ENCODE results near the gene FLT4. TPM values are rescaled to one million over a fixed set of nuclear protein-coding genes. Genes with fewer than 3 reads are reported as not detected.

Gene FLT4
- total and polyA plus RNA-seq, 5 donors from 2014 or later = 1.2 to 4.0 (median 2.4) TPM

DNA sequence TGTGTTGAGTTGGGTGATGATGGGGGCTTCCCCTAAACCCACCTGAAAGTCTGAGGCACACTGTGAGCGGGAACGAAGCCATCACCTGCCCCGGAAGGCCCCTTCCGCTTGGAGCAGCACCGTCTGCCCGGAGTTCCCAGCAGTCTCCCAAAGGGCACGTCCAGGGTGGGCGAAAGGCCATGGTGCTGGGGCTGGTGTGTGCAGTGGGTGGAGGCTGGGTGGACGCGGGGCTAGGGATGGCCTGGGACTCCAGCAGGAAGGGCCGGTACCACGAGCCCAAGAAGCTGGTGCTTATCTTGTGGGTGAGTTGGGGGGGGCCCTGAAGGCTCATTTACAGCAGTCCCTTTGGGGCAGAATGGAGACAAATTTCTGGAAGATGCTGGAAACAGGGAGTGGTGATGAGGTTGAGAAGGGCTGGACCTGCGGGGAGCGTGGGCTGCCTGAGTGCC is 4.6 kb downstream of the FLT4 start:
- H3K27ac Mint-ChIP-seq = no peak overlapping the region
- Histone ChIP-seq H3K4me3 (ENCODE audit: low read depth, low read length) (no peak overlapping the region), H3K27me3 (ENCODE audit: control insufficient read depth, insufficient read depth, low read length) (no peaks in the 10 kb centered on the region), H3K36me3 (ENCODE audit: control insufficient read depth, insufficient read depth, low read length) (no peaks in the 10 kb centered on the region), H3K27ac (ENCODE audit: insufficient read depth, low read length, poor library complexity, severe bottlenecking) (no peak overlapping the region), H3K9me3 (ENCODE audit: control insufficient read depth in 2 of 2, low read length in 2 of 2) (no peaks in the 10 kb centered on the region), H3K4me1 (ENCODE audit: control insufficient read depth, insufficient read depth, low read length, poor library complexity, severe bottlenecking) (no peaks in the 10 kb centered on the region)
- no peak for ATAC-seq (ENCODE audit: low read depth in 2 of 2)
- H3K36me3 Mint-ChIP-seq = no peaks in the 10 kb centered on the region
- peaks cover 0 to 2% (median 0%) of the 10 kb centered on the region in 7 donors for H3K9me3 Mint-ChIP-seq
- peaks cover 0 to 24% (median under 1%) of the 10 kb centered on the region in 4 donors for H3K4me1 Mint-ChIP-seq
- peaks cover 24% of the 10 kb centered on the region for H3K27me3 Mint-ChIP-seq
- H3K4me3 Mint-ChIP-seq = no peak overlapping the region
- DNase-seq = no peak

DNA sequence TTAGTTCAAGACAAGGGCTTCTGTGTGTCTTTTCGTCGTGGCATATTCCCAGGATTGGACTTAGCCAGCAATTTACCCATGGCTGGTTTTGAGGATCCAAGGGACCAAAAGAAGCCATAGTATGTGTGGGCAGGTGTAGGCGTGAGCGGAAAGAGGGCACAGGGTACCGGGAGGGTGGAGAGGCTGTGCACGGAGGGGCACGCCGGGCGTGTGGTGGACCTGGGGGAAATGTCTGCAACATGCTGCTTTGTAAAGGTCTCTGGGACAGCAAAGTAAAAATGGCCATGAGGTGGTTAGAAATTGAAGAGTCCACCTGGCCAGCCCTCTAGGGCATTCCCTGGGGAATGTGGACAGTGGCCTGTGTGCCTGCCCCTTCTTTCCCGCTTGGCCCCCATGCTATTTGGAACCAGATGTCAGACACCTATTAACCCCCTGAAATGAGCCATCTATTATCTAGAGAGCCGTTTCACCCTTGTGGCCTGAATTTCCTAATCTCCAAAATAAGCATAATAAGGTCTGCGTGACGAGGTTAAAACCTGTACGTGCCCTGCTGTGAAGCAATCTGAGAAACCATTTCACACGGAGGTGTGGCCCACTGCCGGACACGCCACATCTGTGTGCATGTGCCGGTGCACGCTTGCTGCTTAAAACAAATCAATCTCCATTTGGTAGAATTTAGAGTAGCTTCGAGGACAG is 5.1 kb downstream of the FLT4 start:
- DNase-seq = no peak

GRCh38 chr5:180643191-180643851 is 6.1 kb downstream of the FLT4 start:
- no peak overlapping the region for H3K4me3 ChIP-seq (ENCODE audit: low read depth, low read length)
- no peaks in the 10 kb centered on the region for H3K4me1 ChIP-seq (ENCODE audit: control insufficient read depth, insufficient read depth, low read length, poor library complexity, severe bottlenecking)
- no peaks in the 10 kb centered on the region for H3K9me3 ChIP-seq (ENCODE audit: control insufficient read depth in 2 of 2, low read length in 2 of 2)
- ATAC-seq (ENCODE audit: low read depth in 2 of 2) (no peak), DNase-seq (no peak)
- H3K4me1 Mint-ChIP-seq = peaks cover 0 to 21% (median 4%) of the 10 kb centered on the region in 4 donors
- peaks cover 0 to 2% (median 0%) of the 10 kb centered on the region in 7 donors for H3K9me3 Mint-ChIP-seq
- H3K27ac Mint-ChIP-seq = no peak overlapping the region
- H3K27me3 Mint-ChIP-seq = peaks cover 17% of the 10 kb centered on the region
- no peak overlapping the region for H3K4me3 Mint-ChIP-seq
- H3K27me3 ChIP-seq (ENCODE audit: control insufficient read depth, insufficient read depth, low read length) = no peaks in the 10 kb centered on the region
- no peaks in the 10 kb centered on the region for H3K36me3 ChIP-seq (ENCODE audit: control insufficient read depth, insufficient read depth, low read length)
- H3K27ac ChIP-seq (ENCODE audit: insufficient read depth, low read length, poor library complexity, severe bottlenecking) = no peak overlapping the region
- H3K36me3 Mint-ChIP-seq = peaks cover 3% of the 10 kb centered on the region

More for the DNA sequence above, 5.1 kb downstream of the FLT4 start:
- Histone ChIP-seq H3K36me3 (ENCODE audit: control insufficient read depth, insufficient read depth, low read length) (no peaks in the 10 kb centered on the region), H3K4me3 (ENCODE audit: low read depth, low read length) (no peak overlapping the region), H3K27me3 (ENCODE audit: control insufficient read depth, insufficient read depth, low read length) (no peaks in the 10 kb centered on the region), H3K9me3 (ENCODE audit: control insufficient read depth in 2 of 2, low read length in 2 of 2) (no peaks in the 10 kb centered on the region), H3K4me1 (ENCODE audit: control insufficient read depth, insufficient read depth, low read length, poor library complexity, severe bottlenecking) (no peaks in the 10 kb centered on the region), H3K27ac (ENCODE audit: insufficient read depth, low read length, poor library complexity, severe bottlenecking) (no peak overlapping the region)
- Mint-ChIP-seq H3K9me3 (peaks cover 0 to 2% (median 0%) of the 10 kb centered on the region in 7 donors), H3K4me3 (peak overlapping the region in 1 of 4 donors; percentile 15), H3K27me3 (peaks cover 21% of the 10 kb centered on the region), H3K27ac (peak overlapping the region in 1 of 3 donors; percentile 82), H3K36me3 (peaks cover 2% of the 10 kb centered on the region), H3K4me1 (peaks cover 0 to 25% (median 0%) of the 10 kb centered on the region in 4 donors)
- no peak for ATAC-seq (ENCODE audit: low read depth in 2 of 2)

- peaks cover 12% of the 10 kb centered on the region for H3K27me3 Mint-ChIP-seq
- Histone ChIP-seq H3K36me3 (ENCODE audit: control insufficient read depth, insufficient read depth, low read length) (no peaks in the 10 kb centered on the region), H3K27me3 (ENCODE audit: control insufficient read depth, insufficient read depth, low read length) (no peaks in the 10 kb centered on the region), H3K4me1 (ENCODE audit: control insufficient read depth, insufficient read depth, low read length, poor library complexity, severe bottlenecking) (no peaks in the 10 kb centered on the region), H3K4me3 (ENCODE audit: low read depth, low read length) (no peak overlapping the region), H3K27ac (ENCODE audit: insufficient read depth, low read length, poor library complexity, severe bottlenecking) (no peak overlapping the region), H3K9me3 (ENCODE audit: control insufficient read depth in 2 of 2, low read length in 2 of 2) (no peaks in the 10 kb centered on the region)
- DNase-seq (no peak), ATAC-seq (ENCODE audit: low read depth in 2 of 2) (no peak)
- no peak overlapping the region for H3K4me3 Mint-ChIP-seq
- H3K36me3 Mint-ChIP-seq = peaks cover 3% of the 10 kb centered on the region
- H3K9me3 Mint-ChIP-seq = peaks cover 0 to 2% (median 0%) of the 10 kb centered on the region in 7 donors
- no peak overlapping the region for H3K27ac Mint-ChIP-seq
- peaks cover 0 to 18% (median 4%) of the 10 kb centered on the region in 4 donors for H3K4me1 Mint-ChIP-seq
Observed at GRCh38 chr5:180642779-180643178, 6.6 kb downstream of the FLT4 start.

DNA sequence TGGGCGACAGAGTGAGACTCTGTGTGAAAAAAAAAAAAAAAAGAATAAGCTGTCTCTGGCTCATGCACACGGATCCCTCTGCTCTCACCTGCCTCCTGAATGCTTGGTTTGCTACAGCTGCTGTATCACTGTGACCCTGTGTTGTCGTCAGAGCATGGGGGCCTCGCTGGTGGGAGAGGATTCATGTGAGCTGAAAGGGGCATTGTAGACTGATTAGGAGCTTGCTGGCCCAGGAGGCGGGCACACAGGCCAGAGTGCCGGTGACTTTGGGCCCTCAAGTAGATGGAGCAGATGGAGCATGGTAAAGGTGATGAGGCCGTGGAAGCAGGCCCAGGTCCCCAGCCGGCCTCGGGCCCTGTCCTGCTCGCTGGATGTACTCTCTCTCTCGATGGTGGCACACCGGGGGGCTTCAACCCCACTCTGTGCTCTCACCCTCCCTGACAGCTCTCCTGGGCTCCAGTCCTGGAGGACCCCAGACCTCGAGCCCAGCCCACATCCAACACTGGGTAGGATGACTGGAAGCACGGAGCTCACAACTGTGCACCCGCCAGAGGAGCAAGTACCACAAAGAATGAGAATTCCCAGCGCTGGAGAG is 7.1 kb downstream of the FLT4 start:
- peaks cover 7% of the 10 kb centered on the region for H3K27me3 Mint-ChIP-seq
- H3K4me1 ChIP-seq (ENCODE audit: control insufficient read depth, insufficient read depth, low read length, poor library complexity, severe bottlenecking) = no peaks in the 10 kb centered on the region
- H3K9me3 ChIP-seq (ENCODE audit: control insufficient read depth in 2 of 2, low read length in 2 of 2) = no peaks in the 10 kb centered on the region
- no peak overlapping the region for H3K4me3 ChIP-seq (ENCODE audit: low read depth, low read length)
- no peak overlapping the region for H3K4me3 Mint-ChIP-seq
- no peaks in the 10 kb centered on the region for H3K27me3 ChIP-seq (ENCODE audit: control insufficient read depth, insufficient read depth, low read length)
- peaks cover 0 to 1% (median 0%) of the 10 kb centered on the region in 7 donors for H3K9me3 Mint-ChIP-seq
- H3K36me3 ChIP-seq (ENCODE audit: control insufficient read depth, insufficient read depth, low read length) = no peaks in the 10 kb centered on the region
- peaks cover 0 to 16% (median 4%) of the 10 kb centered on the region in 4 donors for H3K4me1 Mint-ChIP-seq
- ATAC-seq (ENCODE audit: low read depth in 2 of 2) = no peak
- no peak for DNase-seq
- H3K27ac ChIP-seq (ENCODE audit: insufficient read depth, low read length, poor library complexity, severe bottlenecking) = no peak overlapping the region
- no peak overlapping the region for H3K27ac Mint-ChIP-seq
- peaks cover 6% of the 10 kb centered on the region for H3K36me3 Mint-ChIP-seq

DNA sequence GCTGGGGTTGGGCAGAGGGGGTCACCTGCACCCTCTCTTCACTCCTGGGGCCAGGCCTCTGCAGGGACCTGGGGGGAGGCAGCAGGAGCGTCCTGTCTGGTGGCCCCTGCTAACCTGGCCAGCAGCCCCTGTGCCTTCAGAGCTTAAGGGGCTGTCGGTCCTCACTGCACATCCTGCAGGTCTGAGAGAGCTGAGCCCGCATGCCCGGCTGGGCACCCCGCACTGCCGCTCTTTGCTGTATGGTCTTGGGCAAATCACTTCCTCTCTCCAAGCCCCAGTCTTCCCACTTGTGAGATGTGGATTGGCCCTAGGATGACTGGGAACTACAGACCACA is 7.9 kb downstream of the FLT4 start:
- Mint-ChIP-seq H3K27ac (no peak overlapping the region), H3K4me3 (no peak overlapping the region), H3K27me3 (peaks cover 7% of the 10 kb centered on the region), H3K9me3 (peaks cover 0 to 1% (median 0%) of the 10 kb centered on the region in 7 donors), H3K36me3 (peaks cover 7% of the 10 kb centered on the region), H3K4me1 (peaks cover 0 to 15% (median 4%) of the 10 kb centered on the region in 4 donors)
- H3K36me3 ChIP-seq (ENCODE audit: control insufficient read depth, insufficient read depth, low read length) = no peaks in the 10 kb centered on the region
- DNase-seq (no peak), ATAC-seq (ENCODE audit: low read depth in 2 of 2) (no peak)
- no peak overlapping the region for H3K27ac ChIP-seq (ENCODE audit: insufficient read depth, low read length, poor library complexity, severe bottlenecking)
- no peaks in the 10 kb centered on the region for H3K9me3 ChIP-seq (ENCODE audit: control insufficient read depth in 2 of 2, low read length in 2 of 2)
- no peaks in the 10 kb centered on the region for H3K27me3 ChIP-seq (ENCODE audit: control insufficient read depth, insufficient read depth, low read length)
- no peaks in the 10 kb centered on the region for H3K4me1 ChIP-seq (ENCODE audit: control insufficient read depth, insufficient read depth, low read length, poor library complexity, severe bottlenecking)
- no peak overlapping the region for H3K4me3 ChIP-seq (ENCODE audit: low read depth, low read length)

DNA sequence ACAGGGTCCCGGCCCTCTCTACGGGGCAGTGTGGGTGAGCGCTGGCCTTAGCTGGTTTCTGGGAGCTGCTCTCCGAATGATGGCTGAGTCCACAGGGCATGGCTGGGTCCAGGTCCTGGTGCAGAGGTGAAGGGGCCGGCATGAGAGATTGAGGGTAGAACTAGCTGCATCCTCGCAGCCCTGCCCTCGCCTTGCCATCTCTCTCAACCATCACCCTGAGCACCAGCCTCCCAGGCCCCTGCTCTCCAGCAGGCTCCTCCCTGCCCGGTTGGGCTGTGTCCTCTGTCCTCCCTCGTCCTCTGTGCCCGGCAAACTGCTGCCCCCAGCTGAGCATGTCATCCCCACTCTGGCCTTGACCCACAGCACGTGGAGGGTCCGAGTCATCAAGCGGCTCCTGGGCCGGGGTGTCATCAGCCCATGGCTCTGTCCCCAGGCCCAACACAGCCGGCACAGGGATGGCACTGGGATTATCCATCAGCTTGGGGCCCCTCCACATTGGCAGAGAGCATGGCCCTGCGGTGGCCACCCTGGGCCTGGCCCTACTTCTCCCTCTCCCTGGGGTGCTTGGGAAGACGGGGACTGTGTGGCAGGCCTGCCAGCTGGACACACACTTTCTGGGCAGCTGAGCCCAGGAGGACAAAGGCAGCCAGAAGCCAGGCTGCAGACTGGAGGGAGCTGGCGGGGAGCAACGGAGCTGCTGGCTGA is 8.4 kb downstream of the FLT4 start:
- Histone ChIP-seq H3K4me1 (ENCODE audit: control insufficient read depth, insufficient read depth, low read length, poor library complexity, severe bottlenecking) (no peaks in the 10 kb centered on the region), H3K9me3 (ENCODE audit: control insufficient read depth in 2 of 2, low read length in 2 of 2) (no peaks in the 10 kb centered on the region), H3K27ac (ENCODE audit: insufficient read depth, low read length, poor library complexity, severe bottlenecking) (no peak overlapping the region), H3K27me3 (ENCODE audit: control insufficient read depth, insufficient read depth, low read length) (no peaks in the 10 kb centered on the region), H3K4me3 (ENCODE audit: low read depth, low read length) (no peak overlapping the region), H3K36me3 (ENCODE audit: control insufficient read depth, insufficient read depth, low read length) (no peaks in the 10 kb centered on the region)
- DNase-seq = no peak
- Mint-ChIP-seq H3K36me3 (peaks cover 7% of the 10 kb centered on the region), H3K4me3 (no peak overlapping the region), H3K9me3 (peaks cover 0 to 1% (median 0%) of the 10 kb centered on the region in 7 donors), H3K4me1 (peaks cover 0 to 16% (median 4%) of the 10 kb centered on the region in 4 donors), H3K27me3 (peaks cover 1% of the 10 kb centered on the region), H3K27ac (no peak overlapping the region)
- ATAC-seq (ENCODE audit: low read depth in 2 of 2) = no peak
